Keratinocyte (primary cell): ENCODE measurements around the gene SLC15A5.

Experiments
- CTCF ChIP-seq, 3 experiments: IDR thresholded peaks in 1 of 3; conservative IDR thresholded peaks in 1 of 3; optimal IDR thresholded peaks in 1 of 3; 2 replicates in 2 of 3; 3 replicates in 1 of 3; pipeline versions ENCODE3 to v1.5.1; 2011; ENCODE audit warnings: low read length in 3 of 3, mild to moderate bottlenecking in 3 of 3, moderate library complexity in 2 of 3, control low read depth in 1 of 3, inconsistent platforms in 1 of 3; ENCODE audit not compliant: insufficient read depth in 2 of 3; ENCODE audit errors: extremely low read depth in 1 of 3
- EZH2 ChIP-seq: IDR thresholded peaks from one replicate; pipeline ENCODE4 v1.6.1; 2012; ENCODE audit warnings: inconsistent platforms, mild to moderate bottlenecking, low read length, moderate library complexity

- TF ChIP-seq EZH2 (no peak), CTCF (optimal IDR thresholded peaks at IDR 0.05 in 1 of 3, IDR thresholded peaks at IDR 0.05 in 1 of 3, conservative IDR thresholded peaks at IDR 0.05 in 1 of 3; ENCODE audit: extremely low read depth in 1 of 3, insufficient read depth in 2 of 3, low read length in 3 of 3) (no peak)
Observed at GRCh38 chr12:16303939-16304338, 26.5 kb upstream of the SLC15A5 start.
